HG03060 (cell line): ENCODE measurements around the gene BABAM2.

Source experiments
- ATAC-seq: cut with Tn5 transposase; IDR thresholded peaks from one replicate; pipeline ENCODE4 v1.9.1; 2021; ENCODE audit warnings: low read depth, moderate number of reproducible peaks; ENCODE audit not compliant: unreplicated experiment

Gene BABAM2

DNA sequence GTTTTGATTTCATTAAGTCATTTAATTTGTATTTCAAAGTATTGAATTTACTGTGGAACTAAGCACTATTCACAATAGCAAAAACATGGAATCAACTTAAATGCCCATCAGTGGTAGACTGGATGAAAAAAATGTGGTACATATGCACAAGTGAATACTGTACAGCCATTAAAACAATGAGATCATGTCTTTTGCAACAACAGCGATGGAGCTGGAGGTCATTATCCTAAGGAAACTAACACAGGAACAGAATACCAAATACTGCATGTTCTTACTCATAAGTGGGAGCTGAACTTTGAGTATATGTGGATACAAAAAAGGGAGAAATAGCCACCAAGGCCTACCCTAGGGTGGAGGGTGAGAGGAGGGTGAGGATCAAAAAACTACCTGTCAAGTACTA lies 164.4 kb downstream of the BABAM2 start:
- ATAC-seq, result no peak

DNA sequence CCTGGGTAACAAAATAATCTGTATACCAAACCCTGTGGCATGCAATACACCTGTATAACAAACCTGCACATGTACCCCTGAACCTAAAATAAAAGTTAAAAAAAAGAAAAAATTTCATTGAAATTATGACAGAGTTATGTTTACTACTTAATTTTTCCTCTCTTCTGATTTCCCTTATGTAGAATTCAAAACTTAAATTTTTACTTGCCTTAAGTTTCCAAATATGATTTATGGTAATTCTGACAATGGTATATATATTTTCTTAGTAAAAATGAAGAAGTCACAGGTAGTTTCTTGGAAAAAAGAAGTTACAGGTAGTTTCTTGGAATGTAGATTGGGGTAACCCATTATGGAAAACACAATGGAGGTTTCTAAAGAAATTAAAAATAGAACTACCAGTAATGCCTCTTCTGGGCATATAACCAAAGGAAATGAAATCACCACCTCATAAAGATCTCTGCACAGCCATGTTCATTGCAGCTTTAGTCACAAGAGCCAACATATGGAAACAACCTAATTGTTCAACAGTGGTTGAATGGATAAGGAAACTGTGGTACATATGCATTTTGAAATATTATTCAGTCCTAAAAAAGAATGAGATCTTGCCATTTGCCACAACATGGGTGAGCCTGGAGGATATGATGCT lies 164.9 kb downstream of the BABAM2 start:
- ATAC-seq, result no peak

- ATAC-seq, result no peak
These were observed 168.3 kb downstream of the BABAM2 start for GRCh38 chr2:28058791-28059190.

GRCh38 chr2:28062867-28063266 lies 172.3 kb downstream of the BABAM2 start:
- ATAC-seq, result no peak

GRCh38 chr2:28063492-28063962 lies 173.0 kb downstream of the BABAM2 start:
- ATAC-seq, result no peak

DNA sequence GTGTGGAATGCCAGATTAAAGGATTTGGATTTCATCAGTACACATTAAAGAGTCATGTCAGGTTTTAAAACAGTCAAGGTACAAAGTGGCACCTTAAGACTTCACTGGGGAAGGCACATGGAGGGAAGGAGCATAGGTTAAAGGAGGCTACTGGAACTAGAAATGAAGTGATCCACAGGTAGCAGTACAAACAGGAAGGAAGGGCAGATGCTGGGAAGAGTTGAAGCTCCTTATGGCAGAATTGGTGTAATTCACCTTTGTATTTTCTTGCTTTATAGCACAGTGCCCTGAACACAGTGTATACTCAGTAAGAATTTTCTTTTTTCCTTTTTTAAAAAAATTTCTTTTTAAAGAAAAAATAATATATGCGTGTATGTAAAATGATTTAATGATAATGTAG lies 177.1 kb downstream of the BABAM2 start:
- ATAC-seq, result no peak

DNA sequence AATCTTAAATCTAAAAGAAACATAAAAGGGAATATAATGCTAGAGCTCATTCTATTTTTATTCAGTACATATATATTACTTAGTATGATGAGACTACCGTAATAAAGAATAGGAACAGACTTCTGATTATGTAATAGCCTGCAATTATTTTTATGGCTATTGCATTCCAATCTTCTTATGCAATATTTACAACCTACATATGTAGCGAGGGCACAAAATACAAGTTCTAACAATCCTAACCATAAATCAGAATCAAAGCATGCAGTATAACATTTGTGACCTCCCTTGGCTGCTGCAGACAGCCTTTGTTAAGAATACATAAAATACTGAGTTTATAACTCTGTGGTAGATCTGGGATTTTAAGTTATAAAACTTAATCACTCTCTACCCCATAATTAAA lies 177.6 kb downstream of the BABAM2 start:
- no peak for ATAC-seq

GRCh38 chr2:28068527-28068926 lies 178.0 kb downstream of the BABAM2 start:
- no peak for ATAC-seq

- ATAC-seq, result no peak
These were observed 180.7 kb downstream of the BABAM2 start for GRCh38 chr2:28071221-28071620.

GRCh38 chr2:28074137-28074536 lies 183.6 kb downstream of the BABAM2 start:
- ATAC-seq, result no peak

DNA sequence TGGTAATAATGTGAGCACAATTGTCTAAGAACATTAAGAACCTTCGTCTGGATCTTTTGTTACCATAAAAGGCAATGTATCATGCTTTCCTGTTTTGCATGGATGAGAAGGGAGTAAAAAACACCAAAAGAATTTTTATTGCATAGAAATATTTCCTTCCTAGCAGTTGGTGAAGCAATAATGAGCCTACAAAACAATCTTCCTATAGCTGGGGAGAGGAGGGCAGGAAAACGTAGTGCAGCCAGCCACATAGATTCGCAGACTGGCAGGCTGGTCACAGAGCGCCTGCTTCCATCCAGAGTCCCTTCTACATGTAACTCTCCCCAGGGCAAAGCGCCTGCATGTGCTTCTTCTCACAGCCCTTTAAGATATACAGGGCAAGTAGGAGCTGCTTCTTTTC lies 190.4 kb downstream of the BABAM2 start:
- no peak for ATAC-seq

DNA sequence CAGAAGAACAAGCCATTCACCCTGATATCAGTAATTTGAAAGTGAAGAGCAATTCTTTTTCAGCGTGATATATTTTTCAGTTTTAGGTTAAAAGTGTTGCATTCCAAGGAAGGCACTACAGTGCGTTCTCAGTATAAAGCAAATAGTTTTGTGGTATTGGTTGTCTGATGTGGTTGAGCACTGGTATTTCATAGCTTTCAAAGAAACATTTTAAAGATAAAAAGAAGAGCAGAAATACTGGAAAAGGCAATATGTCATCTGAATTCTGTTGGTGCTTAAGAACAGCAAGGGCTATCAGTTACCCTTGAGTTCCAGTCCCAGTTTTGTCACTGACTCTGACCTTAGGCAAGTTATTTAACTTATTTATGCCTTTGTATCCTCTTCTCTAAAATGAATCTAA lies 191.6 kb downstream of the BABAM2 start:
- no peak for ATAC-seq

DNA sequence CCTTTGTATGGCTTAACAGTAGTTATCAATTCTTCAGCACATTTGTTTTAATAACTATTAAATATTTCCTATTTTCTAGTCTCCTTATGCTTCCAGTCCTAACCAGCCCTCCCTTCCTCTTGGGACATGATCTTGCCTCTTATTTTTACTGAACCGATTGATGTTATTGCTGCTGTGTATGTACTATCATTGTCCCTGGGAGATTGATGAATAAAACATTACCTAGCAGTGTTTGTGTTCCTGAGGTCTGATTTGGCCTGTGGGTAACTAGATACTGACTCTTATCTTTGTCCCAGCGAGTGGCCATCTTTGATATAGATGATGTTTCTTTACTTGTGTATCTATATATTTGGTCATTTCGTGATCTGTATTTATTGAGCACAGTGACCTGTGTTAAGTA lies 192.9 kb downstream of the BABAM2 start:
- ATAC-seq, result no peak

DNA sequence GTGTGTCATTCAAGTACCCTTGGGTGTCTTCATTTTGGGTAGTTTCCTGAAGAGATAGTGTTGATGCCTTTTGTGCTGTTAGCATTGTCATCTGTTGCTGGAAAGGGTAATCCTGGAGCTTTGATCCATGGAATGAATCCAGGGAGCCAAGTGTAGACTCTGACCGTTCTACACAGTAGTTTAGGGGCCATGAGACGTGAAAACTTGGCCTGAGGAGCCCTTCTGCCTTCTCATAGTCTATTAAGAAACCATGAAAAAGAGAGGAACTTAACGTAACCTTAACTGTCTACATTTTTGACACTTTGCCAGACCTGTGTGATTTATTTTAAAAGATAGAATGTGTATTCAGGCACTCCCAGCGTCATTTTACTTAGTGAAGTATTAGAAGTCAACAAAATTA lies 194.0 kb downstream of the BABAM2 start:
- ATAC-seq, result no peak

DNA sequence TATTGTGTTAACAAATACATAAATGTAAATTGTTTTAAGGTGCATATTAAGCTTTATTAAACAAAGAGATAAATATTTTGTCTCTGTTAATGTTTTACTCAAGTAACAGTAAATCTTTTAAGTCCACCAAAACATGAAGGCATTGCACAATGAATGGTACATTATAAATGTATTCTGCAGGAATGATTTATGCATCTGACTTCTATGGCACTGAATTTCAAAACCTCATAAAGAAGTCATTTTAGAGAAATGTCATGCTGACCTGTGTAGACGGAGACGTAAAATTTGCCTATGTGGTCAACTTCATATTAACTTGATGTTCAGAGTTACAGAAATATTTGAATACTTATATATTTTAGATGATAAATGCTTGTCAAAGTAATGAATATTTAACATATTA lies 194.7 kb downstream of the BABAM2 start:
- no peak for ATAC-seq

GRCh38 chr2:28086611-28087010 lies 196.1 kb downstream of the BABAM2 start:
- ATAC-seq, result no peak

GRCh38 chr2:28088970-28089369 lies 198.4 kb downstream of the BABAM2 start:
- ATAC-seq, result no peak

DNA sequence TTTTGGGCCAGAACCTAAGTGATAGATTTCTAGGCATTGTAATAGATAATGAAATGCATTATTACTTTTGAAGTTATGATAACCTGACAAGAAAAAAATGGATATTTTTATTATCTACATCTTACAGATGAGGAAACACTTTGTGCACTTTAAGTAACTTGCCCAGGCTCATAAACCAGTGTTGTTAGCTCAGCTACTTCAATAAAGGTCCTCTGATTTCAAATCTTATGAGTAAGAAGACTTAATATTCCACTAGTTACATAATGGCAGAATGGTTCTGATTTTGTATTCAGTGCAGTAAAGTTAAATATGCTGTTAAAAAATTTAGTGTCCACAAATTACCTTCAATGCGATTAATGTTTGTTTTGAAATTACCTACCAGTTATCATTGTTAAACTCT lies 199.0 kb downstream of the BABAM2 start:
- no peak for ATAC-seq

DNA sequence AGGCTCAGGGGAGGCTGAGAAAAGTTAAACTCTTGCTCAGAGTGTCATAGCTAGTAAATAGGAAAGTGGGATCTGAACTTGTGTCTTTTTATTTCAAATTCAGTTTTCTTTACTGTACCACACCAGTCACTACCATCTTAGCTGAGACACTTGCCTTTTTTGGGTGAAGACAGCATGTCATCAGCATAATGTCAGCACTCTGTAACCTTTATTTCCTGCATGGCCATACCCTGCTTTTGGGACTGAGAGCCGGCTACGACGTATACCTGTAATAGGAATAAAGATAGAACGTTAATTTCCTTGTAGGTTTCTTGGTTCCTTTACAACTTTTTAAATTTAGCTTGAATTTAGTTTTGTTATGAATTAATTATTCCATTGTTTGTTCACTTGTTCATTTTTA lies 202.8 kb downstream of the BABAM2 start:
- ATAC-seq, result no peak

- ATAC-seq, result no peak
These were observed 203.2 kb downstream of the BABAM2 start for GRCh38 chr2:28093768-28094167.

DNA sequence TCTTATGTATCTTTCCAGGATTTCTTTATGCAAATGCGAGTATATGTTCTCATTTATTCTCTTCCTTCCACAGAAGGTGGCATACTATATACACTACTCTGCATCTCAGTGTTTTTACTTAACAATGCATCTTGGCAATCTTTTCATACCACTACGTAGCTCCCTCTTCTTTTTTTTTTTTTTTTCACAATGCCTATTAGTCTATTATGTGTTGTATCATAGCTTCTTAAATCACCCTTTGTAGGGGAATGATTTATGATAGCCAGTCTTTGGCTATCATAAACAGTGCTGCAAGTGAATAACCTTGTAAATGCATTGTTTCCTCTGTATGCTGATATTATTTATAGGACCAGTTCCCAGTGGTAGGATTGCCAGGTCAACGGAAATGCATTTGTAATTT lies 204.2 kb downstream of the BABAM2 start:
- no peak for ATAC-seq

GRCh38 chr2:28095622-28096021 lies 205.1 kb downstream of the BABAM2 start:
- ATAC-seq, result no peak

DNA sequence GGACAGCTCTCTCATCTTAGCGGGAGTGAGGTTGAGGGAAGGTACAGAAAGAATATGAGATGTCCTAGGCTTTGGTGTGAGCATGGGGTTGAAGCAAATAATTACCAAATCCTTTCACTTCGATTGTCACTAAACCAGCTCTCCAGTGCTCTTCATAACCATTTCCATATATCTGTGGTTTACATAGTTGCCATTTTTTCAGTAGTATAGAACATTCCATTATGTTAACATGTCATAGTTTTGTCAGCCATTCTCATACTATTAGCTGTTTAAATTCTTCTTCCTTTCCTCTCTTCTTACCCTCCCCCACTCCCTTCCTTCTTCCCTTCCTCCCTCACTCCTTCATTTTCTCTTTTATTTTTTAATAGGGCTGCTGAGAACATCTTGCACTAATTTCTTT lies 205.9 kb downstream of the BABAM2 start:
- no peak for ATAC-seq
